GM12878 (cell line): Measurements from ENCODE around the gene ZNF512B. TPM values are rescaled to one million over a fixed set of nuclear protein-coding genes. Genes with fewer than 3 reads are reported as not detected.

Source experiments
- CEBPB ChIP-seq, 2 experiments: fragments of 150-350 bp in 1 of 2; IDR thresholded peaks; 2 replicates each; pipeline ENCODE4 v1.6.1; 2012 to 2014; ENCODE audit warnings: low read depth in 2 of 2, low read length in 2 of 2, borderline replicate concordance in 1 of 2, inconsistent platforms in 1 of 2
- CHD2 ChIP-seq: IDR thresholded peaks from 2 replicates; pipeline ENCODE4 v1.6.1; 2011; ENCODE audit warnings: low read depth, low read length, improper control_type of control experiment, borderline replicate concordance
- GATAD2B ChIP-seq: fragments of 450-650 bp; conservative IDR thresholded peaks from 2 replicates; pipeline ENCODE4 v1.6.1; 2017; ENCODE audit warnings: low read depth, mild to moderate bottlenecking, moderate library complexity
- HCFC1 ChIP-seq: fragments of 150-350 bp; IDR thresholded peaks from 2 replicates; pipeline ENCODE4 v1.6.1; 2014; ENCODE audit warnings: low read length
- MEF2A ChIP-seq: IDR thresholded peaks from 2 replicates; pipeline ENCODE4 v1.6.1; 2011; ENCODE audit warnings: low read depth, mild to moderate bottlenecking, low read length, moderate library complexity; ENCODE audit not compliant: insufficient read depth
- NFYA ChIP-seq: IDR thresholded peaks from 2 replicates; pipeline ENCODE4 v1.6.1; 2011; ENCODE audit warnings: low read depth, mild to moderate bottlenecking, low read length, improper control_type of control experiment, borderline replicate concordance
- NR2F1 ChIP-seq: fragments of 450-650 bp; conservative IDR thresholded peaks from 2 replicates; pipeline ENCODE4 v1.6.1; 2017; ENCODE audit warnings: mild to moderate bottlenecking
- POLR2AphosphoS2 ChIP-seq: IDR thresholded peaks from 2 replicates; pipeline ENCODE4 v1.6.1; 2011; ENCODE audit warnings: low read depth, mild to moderate bottlenecking, low read length, improper control_type of control experiment, moderate library complexity
- POU2F2 ChIP-seq: IDR thresholded peaks from 3 replicates; pipeline ENCODE4 v1.6.1; 2011; ENCODE audit warnings: low read depth, mild to moderate bottlenecking, low read length, borderline replicate concordance
- RAD51 ChIP-seq: fragments of 450-650 bp; IDR thresholded peaks from 2 replicates; pipeline ENCODE4 v1.6.1; 2016; ENCODE audit warnings: moderate library complexity, mild to moderate bottlenecking, inconsistent platforms
- RB1 ChIP-seq: fragments of 450-650 bp; formaldehyde crosslinking; IDR thresholded peaks from 2 replicates; pipeline ENCODE4 v1.6.1; 2017; ENCODE audit warnings: mild to moderate bottlenecking, borderline replicate concordance
- SMARCA5 ChIP-seq: fragments of 450-650 bp; IDR thresholded peaks from 2 replicates; pipeline ENCODE4 v1.6.1; 2017; ENCODE audit warnings: mild to moderate bottlenecking
- SP1 ChIP-seq: IDR thresholded peaks from one replicate; pipeline ENCODE4 v1.6.1; 2011; ENCODE audit warnings: low read depth, low read length
- SREBF1 ChIP-seq: IDR thresholded peaks from 2 replicates; pipeline ENCODE4 v1.6.1; 2012; ENCODE audit warnings: mild to moderate bottlenecking, low read length
- TAF1 ChIP-seq: IDR thresholded peaks from 2 replicates; pipeline ENCODE4 v1.6.1; 2011; ENCODE audit warnings: mild to moderate bottlenecking, low read depth, low read length, borderline replicate concordance
- TCF3 ChIP-seq: IDR thresholded peaks from 2 replicates; pipeline ENCODE4 v1.6.1; 2012; ENCODE audit warnings: low read depth, mild to moderate bottlenecking, low read length, borderline replicate concordance; ENCODE audit not compliant: insufficient read depth
- USF1 ChIP-seq: IDR thresholded peaks from 2 replicates; pipeline ENCODE4 v1.6.1; 2011; ENCODE audit warnings: borderline replicate concordance, low read depth, mild to moderate bottlenecking, moderate library complexity, mixed read lengths, low read length; ENCODE audit not compliant: insufficient read depth; ENCODE audit errors: extremely low read length
- ZNF217 ChIP-seq: fragments of 450-650 bp; IDR thresholded peaks from 2 replicates; pipeline ENCODE4 v1.6.1; 2017; ENCODE audit warnings: antibody characterized with exemption, mild to moderate bottlenecking
- polyA plus RNA-seq, 11 experiments: library from polyadenylated mRNA; depleted of rRNA in 4 of 11; unstranded in 6 of 11; stranded (reverse) in 5 of 11; fragments of >200 nt; fragmentation: Nextera tagmentation in 4 of 11; fragmentation: Illumina TruSeq in 1 of 11; extraction: Ambion mirVana in 4 of 11; extraction: Trizol in 1 of 11; gene quantifications; 1 replicate in 1 of 11; 2 replicates in 10 of 11; pipeline versions ENCODE4 v1.2.1 to v1.2.3, GENCODE V29; 2011 to 2016; ENCODE audit warnings: inconsistent platforms in 2 of 11, missing spikeins in 2 of 11, low read depth in 1 of 11
- total RNA-seq, 4 experiments: library from RNA; depleted of rRNA in 3 of 4; stranded (reverse); fragments of >200 nt in 3 of 4; fragmentation: Illumina TruSeq in 1 of 4; extraction: Trizol in 1 of 4; gene quantifications; 2 replicates each; pipeline versions ENCODE4 v1.2.1 to v1.2.3, GENCODE V29; 2013 to 2021
- TF ChIP-seq, protein P1 (sequence below): fragments of 450-650 bp; formaldehyde crosslinking; IDR thresholded peaks from 2 replicates; pipeline ENCODE4 v1.4.0; 2020; ENCODE audit warnings: mild to moderate bottlenecking, moderate library complexity
- TF ChIP-seq, protein P2 (sequence below), 3 experiments: IDR thresholded peaks in 2 of 3; conservative IDR thresholded peaks in 1 of 3; 2 replicates each; pipeline ENCODE4 v1.5.1; 2011; ENCODE audit warnings: low read depth in 3 of 3, low read length in 3 of 3, mild to moderate bottlenecking in 3 of 3, control low read depth in 2 of 3, moderate library complexity in 2 of 3, inconsistent platforms in 1 of 3, mixed read lengths in 1 of 3; ENCODE audit not compliant: control insufficient read depth in 2 of 3, insufficient read depth in 1 of 3; ENCODE audit errors: extremely low read depth in 1 of 3
- TF ChIP-seq, protein P3 (sequence below): fragments of 450-650 bp; conservative IDR thresholded peaks from 2 replicates; pipeline ENCODE4 v1.6.1; 2017; ENCODE audit warnings: mild to moderate bottlenecking, moderate library complexity

The ZNF512B gene
- total and polyA plus RNA-seq, 10 of the 15 experiments (the other 5 are each of a cell fraction or from before 2014, with no cell fraction given): 0.06 to 23.9 (median 4.0) TPM

GRCh38 chr20:63955827-63956663 is 13.7 kb downstream of the ZNF512B start, which contains the start of gene UCKL1 (continued):
- TF ChIP-seq, protein P1, sequence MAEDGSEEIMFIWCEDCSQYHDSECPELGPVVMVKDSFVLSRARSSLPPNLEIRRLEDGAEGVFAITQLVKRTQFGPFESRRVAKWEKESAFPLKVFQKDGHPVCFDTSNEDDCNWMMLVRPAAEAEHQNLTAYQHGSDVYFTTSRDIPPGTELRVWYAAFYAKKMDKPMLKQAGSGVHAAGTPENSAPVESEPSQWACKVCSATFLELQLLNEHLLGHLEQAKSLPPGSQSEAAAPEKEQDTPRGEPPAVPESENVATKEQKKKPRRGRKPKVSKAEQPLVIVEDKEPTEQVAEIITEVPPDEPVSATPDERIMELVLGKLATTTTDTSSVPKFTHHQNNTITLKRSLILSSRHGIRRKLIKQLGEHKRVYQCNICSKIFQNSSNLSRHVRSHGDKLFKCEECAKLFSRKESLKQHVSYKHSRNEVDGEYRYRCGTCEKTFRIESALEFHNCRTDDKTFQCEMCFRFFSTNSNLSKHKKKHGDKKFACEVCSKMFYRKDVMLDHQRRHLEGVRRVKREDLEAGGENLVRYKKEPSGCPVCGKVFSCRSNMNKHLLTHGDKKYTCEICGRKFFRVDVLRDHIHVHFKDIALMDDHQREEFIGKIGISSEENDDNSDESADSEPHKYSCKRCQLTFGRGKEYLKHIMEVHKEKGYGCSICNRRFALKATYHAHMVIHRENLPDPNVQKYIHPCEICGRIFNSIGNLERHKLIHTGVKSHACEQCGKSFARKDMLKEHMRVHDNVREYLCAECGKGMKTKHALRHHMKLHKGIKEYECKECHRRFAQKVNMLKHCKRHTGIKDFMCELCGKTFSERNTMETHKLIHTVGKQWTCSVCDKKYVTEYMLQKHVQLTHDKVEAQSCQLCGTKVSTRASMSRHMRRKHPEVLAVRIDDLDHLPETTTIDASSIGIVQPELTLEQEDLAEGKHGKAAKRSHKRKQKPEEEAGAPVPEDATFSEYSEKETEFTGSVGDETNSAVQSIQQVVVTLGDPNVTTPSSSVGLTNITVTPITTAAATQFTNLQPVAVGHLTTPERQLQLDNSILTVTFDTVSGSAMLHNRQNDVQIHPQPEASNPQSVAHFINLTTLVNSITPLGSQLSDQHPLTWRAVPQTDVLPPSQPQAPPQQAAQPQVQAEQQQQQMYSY (CRISPR knock-in tag): no peak
- TF ChIP-seq ZNF217 (no peak), RB1 (peak; percentile 74; the same call in 1 of the 2 replicates), CHD2 (peak; percentile 85), GATAD2B (peak; percentile 90), NR2F1 (peak; percentile 89), TCF3 (0 out of 2 replicates have a peak, but pooled peaks have one; percentile 32), HCFC1 (peak; percentile 97), POU2F2 (peak; percentile 46; the same call in 2 of the 3 replicates), CEBPB (IDR thresholded peaks at IDR 0.05; ENCODE audit: borderline replicate concordance in 1 of 2, low read depth in 2 of 2, low read length in 2 of 2) (no peak), SMARCA5 (0 out of 2 replicates have a peak, but pooled peaks have one; percentile 29), USF1 (peak; percentile 78), TAF1 (peak; percentile 45; the same call in 1 of the 2 replicates), SP1 (no peak), NFYA (no peak), RAD51 (no peak), POLR2AphosphoS2 (peak; percentile 83; the same call in 1 of the 2 replicates), SREBF1 (peak; percentile 91), MEF2A (0 out of 2 replicates have a peak, but pooled peaks have one; percentile 42)
- TF ChIP-seq, protein P2, sequence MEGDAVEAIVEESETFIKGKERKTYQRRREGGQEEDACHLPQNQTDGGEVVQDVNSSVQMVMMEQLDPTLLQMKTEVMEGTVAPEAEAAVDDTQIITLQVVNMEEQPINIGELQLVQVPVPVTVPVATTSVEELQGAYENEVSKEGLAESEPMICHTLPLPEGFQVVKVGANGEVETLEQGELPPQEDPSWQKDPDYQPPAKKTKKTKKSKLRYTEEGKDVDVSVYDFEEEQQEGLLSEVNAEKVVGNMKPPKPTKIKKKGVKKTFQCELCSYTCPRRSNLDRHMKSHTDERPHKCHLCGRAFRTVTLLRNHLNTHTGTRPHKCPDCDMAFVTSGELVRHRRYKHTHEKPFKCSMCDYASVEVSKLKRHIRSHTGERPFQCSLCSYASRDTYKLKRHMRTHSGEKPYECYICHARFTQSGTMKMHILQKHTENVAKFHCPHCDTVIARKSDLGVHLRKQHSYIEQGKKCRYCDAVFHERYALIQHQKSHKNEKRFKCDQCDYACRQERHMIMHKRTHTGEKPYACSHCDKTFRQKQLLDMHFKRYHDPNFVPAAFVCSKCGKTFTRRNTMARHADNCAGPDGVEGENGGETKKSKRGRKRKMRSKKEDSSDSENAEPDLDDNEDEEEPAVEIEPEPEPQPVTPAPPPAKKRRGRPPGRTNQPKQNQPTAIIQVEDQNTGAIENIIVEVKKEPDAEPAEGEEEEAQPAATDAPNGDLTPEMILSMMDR (IDR thresholded peaks at IDR 0.05 in 2 of 3, conservative IDR thresholded peaks at IDR 0.05 in 1 of 3; ENCODE audit: control insufficient read depth in 2 of 3, extremely low read depth in 1 of 3, insufficient read depth in 1 of 3, low read depth in 3 of 3, low read length in 3 of 3): no peak; a peak in 1 of 6 replicates
- TF ChIP-seq, protein P3, sequence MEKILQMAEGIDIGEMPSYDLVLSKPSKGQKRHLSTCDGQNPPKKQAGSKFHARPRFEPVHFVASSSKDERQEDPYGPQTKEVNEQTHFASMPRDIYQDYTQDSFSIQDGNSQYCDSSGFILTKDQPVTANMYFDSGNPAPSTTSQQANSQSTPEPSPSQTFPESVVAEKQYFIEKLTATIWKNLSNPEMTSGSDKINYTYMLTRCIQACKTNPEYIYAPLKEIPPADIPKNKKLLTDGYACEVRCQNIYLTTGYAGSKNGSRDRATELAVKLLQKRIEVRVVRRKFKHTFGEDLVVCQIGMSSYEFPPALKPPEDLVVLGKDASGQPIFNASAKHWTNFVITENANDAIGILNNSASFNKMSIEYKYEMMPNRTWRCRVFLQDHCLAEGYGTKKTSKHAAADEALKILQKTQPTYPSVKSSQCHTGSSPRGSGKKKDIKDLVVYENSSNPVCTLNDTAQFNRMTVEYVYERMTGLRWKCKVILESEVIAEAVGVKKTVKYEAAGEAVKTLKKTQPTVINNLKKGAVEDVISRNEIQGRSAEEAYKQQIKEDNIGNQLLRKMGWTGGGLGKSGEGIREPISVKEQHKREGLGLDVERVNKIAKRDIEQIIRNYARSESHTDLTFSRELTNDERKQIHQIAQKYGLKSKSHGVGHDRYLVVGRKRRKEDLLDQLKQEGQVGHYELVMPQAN: peak; percentile 56
